Hippocampal formation (tissue), 2 donors: Measurements from ENCODE around the gene RGS7.
"Not testable (repeated sequence)": the region's sequence is repeated elsewhere in the genome, so short reads cannot be mapped to it uniquely, and the experiment has no call there.

ENCODE experiments used
- DNase-seq, 2 donors: peaks; one replicate each; lab custom pipeline; 2025; lab: John Stamatoyannopoulos, UW

The RGS7 gene

DNA sequence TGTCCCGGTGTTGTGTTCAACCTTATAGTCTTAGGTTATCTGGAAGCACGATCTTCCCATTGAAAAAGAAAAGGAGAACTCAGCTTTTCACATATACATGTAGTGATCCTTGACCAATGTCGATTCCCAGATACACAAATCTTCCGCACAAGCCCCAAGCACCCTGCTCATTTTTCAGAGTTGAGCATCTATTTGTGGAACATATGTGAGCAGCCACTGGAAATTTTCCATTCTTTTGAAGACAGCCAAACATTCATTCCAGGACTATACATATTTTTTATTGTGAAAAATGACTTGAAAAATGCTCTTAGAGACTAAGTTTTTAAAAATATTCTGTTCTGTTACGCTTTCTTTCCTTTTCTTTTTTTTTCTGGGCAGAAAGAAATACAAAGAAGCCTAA lies 371.9 kb downstream of the RGS7 start:
- no peak for DNase-seq

DNA sequence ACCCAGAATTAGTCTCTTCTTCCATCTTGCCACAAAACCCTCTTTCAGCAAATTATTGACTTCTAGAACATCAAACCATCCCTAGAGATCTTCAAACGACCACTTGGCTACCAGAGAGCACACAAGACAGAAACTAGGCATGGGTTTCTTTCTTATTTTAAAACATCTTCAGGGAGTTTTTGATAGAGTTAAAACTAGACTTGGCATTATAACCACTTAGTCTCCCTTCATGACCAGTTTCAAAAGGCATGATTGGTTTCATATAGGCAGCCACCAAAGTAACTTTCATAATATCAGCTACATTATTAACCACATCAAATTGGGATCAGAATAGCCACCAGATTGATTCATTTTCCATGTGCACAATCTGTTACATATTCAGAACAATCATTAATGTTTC lies 376.7 kb downstream of the RGS7 start:
- no peak for DNase-seq

DNA sequence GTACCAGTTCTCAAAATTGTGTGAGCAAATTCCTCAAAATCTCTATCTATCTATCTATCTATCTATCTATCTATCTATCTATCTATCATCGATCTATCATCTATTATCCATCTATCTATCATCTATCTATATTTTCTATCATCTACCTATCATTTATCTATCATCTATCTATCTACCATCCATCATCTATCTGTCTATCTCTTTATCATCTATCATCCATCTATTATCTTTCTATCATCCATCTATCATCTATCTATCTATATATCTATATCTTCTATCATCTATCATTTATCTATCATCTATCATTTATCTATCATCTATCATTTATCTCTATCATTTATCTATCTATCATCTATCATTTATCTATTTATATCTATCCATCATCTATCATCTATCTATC lies 380.3 kb downstream of the RGS7 start:
- DNase-seq = no peak

DNA sequence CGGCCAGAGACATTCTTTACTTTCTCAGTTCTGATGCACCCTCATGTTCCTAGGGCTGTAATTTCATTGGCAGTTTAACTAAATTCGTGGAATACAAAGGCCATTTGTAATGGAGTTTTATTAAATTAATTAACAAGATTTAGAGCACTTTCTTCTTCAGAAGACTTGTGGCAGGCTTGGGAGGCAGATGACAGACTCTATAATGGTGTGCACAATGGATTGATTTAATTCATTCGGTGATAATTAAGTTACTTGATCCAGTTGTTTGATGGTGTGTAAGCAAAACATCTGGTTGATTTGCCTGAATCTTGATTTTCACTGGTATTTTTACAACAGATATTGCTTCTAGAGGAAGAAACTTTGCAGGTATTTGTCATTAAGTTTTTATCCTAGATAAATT lies 383.1 kb downstream of the RGS7 start:
- DNase-seq = no peak

DNA sequence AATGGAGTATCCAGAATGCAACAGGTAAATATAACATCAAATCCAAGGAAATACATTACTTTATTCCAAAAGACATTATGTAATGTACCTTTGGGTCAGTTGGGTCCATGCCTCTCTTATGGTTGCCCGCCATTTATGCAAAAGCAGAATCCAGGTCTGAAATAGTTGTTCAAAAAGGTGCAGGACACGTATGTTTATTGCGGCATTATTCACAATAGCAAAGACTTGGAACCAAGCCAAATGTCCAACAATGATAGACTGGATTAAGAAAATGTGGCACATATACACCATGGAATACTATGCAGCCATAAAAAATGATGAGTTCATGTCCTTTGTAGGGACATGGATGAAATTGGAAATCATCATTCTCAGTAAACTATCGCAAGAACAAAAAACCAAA lies 384.9 kb downstream of the RGS7 start:
- DNase-seq = not testable (repeated sequence)

DNA sequence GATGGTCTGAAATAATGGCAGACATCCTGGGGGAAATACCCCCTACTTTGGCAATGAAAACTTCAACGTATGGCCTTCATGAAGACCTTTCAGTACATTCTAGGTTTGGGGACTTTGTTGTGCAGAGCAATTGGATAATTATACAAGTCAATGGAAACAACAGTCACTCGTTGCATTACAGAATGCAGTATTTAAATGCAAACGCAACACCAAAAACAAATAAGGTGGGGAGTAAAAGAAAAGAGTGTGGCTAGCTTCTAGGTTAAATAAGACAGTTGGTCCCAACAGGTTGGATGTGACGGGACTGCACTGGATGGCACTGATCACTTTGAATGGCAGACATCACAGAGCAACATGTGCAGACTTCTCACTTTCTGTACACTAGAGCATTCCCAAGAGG lies 386.8 kb downstream of the RGS7 start:
- DNase-seq = no peak

DNA sequence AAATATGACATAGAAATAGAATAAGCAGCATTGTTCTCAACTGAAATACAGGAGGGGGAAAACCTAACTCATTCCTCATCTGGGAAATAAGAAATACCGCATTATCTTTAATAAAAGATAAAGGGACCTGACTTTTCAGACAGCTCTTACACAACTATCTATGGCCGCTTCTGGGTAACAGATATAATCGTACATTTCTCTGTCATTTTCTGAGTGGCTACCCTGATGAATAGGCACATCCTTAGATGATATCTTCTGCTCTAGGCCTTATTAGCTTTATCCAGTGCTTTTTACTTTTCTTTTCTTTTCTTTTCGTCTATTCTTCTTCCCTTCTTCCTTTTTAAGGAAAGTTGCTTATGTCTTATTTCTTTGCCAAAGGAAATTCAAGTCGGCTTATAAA lies 388.1 kb downstream of the RGS7 start:
- DNase-seq = no peak

DNA sequence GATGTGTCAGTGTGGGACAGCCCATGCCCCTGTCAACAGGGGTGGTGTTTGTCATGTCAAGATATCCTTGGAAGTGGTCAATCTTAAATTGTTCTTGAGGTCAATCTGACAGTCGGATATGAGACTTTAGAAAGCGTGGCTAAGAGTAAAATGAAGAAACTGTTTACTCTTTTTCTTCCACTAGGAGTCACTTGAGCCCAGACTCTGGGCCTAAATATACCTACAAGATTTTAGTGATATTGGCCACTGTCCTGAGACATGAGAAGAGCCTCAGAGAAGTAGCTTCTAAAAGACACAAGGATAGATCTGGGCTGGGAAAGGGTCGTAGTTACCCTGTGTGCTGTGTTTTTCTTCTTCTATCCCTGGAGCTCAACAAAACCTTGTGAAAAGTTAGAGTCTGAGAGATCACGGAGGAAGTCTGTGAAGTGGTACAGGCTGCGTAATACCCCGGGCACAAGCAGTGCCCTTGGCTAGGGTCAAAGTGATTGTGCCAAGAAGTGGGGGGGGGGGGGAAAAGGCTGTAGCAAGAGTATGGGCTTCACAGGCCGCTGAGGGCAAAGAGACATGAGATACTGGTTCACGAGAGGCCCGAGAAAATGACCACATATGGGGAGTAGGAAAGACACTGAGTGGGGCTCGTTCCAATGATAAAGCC lies 389.8 kb downstream of the RGS7 start:
- no peak for DNase-seq

DNA sequence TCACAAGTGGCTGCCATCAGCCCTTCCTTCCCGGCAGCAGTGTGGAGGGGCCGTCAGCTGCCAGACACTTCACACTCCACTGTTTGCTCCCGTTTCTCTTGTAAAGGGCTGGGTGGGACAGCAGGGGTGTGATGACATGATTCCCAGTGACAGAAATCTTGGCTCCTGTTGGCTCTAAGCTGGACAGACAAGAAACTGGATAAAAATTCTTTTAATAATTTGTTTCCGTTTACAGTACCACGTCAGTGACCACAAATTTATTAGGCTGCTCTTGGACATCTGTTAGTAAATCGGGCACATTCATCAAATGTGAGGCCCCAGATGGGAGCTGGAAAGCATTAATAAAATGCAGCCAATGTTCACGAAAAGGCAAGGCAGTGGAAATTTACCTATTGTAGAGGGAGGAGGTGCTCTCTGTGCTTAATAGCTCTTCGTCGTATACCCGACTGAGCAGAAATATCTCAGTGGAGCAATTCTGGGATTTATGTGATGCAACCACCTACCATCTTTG lies 391.4 kb downstream of the RGS7 start:
- DNase-seq = no peak

DNA sequence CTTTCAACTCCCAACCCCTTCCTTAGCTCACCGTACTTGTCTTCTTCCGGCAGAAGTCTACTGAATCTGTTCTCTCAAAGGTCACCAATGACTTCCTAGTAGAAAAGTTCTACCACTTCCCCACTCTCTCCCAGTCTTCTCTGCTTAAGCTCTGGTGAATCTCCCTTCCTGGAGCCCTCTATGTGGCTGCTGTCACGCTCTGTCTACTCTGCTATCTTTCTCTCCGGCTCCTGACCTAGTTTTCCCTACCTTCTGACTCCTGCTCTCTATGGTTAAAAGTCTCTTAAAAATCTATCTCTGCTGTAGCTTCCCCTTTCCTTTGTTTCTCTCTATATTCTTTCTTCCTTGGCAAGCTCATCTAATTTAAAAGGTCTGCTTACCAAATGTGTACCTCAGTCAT lies 394.9 kb downstream of the RGS7 start:
- DNase-seq = no peak

DNA sequence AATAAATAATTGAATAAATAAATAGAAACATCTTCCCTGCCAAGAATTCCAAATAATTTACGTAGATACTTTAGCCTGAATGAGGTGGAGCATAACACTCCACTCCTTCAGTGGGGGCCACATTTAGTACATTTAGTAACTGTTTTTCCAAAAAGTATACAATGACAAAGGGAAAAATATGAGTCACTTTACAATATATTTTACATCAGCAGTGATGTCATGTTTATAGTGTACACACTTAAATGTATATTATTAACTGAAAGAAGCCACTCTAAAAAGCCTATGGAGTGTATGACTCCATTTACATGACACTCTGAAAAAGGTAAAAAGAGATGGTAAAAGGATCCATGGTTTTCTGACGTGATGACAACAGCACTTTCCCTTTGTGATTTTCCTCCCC lies 400.6 kb downstream of the RGS7 start:
- DNase-seq = no peak

DNA sequence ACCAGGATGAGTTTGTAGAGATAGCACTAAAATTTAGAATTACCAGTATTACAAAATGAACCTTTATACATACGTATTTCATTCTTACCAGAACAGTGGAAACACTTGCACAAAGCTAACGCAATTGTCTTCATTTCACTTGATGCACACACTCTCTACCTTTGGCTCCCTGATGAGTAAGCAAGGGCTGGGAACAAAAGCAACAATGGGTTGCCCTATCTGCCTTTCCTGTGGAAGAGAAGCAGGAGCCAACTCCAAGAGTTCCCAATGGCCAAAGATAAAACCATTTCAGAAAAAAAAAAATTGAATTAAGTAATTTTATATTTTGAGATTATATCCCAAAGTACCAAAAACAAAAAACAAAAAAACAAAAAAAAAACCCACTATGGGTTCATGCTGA lies 401.0 kb downstream of the RGS7 start:
- DNase-seq = no peak

DNA sequence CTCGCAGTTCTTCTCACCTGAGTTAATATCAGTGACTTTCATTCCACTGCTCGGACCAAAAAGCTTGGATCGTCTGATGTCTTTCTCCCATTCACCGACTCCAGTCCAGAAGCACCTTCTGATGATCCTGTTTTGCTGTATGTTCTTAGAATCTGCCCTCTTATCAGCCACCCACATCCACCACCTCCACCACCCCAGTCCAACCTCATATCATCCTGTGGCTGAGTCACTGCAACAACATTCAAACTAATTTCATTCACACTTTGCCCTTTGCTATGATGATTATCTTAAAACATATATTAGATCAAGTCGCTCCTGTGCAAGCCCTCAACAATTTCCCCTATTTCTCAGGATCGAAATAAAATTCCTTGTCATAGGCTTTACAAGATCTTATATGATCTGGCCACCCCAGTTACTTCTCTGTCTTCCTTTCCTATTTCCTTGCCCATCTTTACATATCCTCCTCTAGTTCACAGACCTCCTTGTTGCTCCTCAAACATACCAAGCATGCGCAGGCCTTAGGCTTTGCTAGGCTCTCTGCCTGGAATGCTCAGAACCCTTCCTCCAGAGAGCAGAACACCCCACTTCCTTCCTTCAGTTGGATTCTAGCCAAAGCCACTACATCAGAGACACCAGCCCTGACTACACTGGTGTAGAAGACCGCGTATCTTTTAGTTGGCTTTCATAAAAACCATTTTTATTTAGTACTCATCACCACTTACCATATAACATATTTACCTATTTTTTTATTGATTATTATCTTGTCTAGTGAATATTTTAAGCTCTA lies 409.4 kb downstream of the RGS7 start:
- DNase-seq = no peak

DNA sequence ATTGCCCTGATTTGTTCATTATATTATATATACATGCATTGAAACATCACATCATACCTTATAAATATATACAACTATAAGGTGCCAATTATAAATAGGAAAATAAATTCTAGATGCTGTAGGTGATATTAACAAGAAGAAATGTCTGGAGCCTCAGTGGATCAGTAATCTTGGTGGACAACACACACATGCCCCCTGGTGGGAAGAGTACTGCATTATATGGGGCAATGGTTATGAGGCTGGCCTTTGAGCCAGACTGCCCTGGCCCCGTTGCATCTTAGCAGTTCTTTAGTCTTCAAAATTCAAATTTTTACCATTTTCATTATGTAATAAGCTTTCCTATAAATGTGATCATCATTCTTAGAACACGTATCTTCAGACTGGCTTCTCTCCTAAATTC lies 410.1 kb downstream of the RGS7 start:
- DNase-seq = no peak

DNA sequence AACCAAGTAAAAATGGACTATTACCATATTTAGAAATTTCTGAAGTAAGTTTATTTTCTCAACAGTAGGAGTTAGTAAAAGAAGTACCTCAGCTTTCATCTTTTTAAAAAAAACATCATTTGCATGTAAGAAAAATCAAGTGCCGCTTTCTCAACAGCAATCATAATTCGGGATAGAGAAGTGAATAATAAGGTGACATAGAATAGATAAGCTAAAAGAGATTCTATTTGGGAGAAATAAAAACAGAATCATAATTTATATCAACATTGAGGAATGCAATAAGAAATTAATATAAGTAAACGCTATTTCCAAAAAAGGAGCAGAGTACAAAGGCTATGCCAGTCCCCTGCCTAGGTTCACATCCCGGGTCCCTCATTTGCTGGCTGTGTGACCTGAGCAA lies 414.1 kb downstream of the RGS7 start:
- no peak for DNase-seq

DNA sequence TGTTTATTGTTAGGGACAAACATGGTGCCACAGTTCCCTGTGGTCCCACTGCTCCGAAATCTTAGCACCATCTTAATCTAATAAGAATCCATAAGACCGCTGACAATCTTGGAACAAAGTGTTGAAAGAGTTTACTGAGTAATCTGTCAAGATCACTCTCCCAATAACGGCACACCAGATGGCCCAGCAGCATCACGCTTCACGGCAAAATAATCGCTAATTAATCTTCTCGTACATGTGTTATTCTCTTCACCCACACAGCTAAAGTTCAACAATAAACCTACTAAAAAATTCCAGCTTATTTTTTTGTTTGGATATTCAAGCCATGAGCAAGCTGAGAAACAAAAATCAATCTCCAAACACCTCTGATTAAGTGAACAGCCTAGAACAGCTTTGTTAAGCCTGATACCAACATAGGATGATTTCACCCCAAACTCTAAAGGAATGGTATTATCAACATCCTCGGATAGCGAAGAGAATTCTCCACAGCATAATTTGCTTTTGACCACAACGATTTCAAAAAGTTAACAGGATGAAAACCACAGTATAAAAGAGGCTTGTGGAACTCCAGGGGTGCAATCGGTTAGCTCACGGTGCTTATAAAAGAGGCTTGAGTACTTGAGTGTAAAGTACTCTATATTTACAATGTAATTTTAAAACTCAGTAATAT lies 415.2 kb downstream of the RGS7 start:
- no peak for DNase-seq

DNA sequence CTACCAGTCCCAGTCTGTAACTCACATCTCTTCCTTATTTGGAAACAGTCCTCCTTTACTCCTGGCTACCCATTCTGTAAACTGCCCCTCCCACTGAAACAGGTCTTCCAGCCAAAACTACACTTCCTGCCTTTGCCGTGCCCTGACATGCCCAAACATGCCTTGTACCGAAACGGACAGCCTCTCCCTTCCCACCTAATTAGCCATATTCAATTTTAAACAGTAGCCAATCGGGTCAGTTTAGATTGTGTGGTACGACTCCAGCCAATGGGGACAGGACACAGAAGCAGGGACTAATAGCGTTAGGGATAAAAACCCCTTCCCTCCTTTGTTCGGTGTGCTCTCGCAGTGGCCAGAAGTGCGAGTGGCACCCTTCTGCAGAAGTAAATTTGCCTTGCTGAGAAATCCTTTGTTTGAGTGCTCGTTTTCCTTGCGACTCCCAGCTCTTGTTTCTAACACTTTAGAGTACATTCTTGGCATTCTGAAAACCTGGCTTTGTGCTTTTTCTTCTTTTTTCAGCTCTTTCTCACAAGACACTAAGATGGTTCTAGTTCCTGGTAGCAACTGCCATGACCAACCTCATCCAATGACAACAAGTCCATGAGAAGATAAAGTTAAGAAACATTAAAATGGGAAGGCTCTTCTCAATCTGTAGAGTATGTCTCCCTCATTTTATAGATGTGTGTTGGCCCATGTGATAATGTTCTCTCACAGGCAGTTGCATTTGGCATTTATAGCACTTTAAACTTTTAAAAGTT lies 419.9 kb downstream of the RGS7 start:
- DNase-seq = no peak

DNA sequence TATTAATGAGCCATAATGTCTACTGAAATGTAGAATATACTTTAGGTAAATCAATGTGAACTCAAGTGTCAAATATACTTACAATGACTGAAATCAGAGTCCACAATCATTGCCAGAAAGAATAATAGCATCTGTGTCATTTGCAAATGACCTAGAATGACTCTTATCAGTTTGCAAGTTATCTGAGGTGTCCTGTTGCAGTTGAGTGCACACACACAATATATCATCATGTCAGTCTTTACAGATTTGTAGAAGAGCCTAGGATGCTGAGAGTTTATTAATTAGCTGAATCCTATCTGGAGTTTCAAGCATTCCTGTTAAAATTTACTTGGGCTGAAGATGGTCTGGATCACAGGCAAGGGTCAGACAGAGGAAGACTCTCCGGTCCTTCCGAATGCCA lies 421.1 kb downstream of the RGS7 start:
- no peak for DNase-seq

DNA sequence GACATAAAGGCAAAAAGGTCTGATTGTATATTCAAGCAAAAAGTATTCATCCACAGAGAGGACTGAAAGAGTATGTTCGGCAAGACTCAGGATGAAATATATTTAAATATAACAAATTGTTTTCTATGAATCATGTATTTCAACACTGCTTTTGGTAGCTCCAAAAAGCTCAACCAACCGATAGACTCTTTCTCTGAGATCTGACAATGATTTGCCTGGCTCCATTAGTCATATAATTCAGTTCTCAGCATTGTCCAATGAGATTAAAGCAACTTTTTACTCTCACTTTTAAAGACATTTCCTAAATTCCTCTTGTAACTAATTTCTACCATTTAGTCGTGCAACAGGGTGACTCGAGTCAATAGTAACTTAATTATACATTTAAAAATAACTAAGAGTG lies 426.0 kb downstream of the RGS7 start:
- DNase-seq = no peak

DNA sequence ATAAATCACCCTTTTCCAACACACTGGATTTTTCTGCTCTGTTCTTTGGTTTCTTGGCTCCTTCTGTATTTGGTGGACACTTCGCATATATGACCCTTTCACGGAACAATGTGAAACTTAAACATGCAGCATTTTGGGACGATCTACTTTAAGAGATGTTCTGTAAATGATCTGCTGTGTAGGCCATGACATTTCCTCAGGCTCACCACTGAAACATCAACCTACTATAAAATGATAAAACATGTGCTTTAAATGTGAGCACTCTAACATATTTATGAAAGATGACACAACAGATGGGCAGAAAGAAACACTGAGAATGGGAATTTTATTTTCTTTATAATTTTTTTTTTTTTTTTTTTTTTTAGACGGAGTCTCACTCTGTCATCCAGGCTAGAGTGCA lies 428.7 kb downstream of the RGS7 start:
- DNase-seq = no peak

DNA sequence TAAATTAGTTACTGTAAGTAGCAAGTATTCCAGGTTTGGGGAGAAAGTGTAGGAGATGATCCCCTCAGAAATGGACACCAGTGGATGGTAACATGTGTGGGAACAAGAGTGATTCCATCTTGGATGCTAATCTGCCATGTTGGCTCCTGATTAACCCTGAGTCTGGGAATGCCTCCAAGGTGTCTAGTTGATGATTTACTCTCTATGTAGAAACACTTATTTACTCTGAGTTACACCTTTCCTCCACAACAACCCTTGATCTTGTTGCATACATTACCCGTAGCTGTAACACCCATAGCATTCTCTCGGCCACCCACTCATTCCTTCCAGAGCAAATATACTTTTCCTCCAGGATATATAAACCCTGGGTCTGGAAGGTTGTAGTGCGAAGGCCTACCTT lies 429.2 kb downstream of the RGS7 start:
- no peak for DNase-seq

DNA sequence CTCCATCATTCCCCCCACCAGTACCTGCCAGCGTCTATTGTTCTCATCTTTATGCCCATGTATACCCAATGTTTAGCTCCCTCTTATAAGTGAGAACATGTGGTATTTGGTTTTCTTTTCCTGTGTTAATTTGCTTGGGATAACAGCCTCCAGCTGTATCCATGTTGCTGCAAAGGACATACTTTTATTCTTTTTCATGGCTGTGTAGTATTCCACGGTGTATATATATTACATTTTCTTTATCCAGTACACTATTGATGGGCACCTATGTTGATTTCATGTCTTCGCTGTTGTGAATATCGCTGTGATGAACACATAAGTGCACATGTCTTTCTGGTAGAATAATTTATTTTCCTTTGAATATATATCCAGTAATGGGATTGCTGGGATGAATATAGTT lies 431.7 kb downstream of the RGS7 start:
- no peak for DNase-seq
